ENCODE data around the gene PLA2G2A.

Gene PLA2G2A

DNA sequence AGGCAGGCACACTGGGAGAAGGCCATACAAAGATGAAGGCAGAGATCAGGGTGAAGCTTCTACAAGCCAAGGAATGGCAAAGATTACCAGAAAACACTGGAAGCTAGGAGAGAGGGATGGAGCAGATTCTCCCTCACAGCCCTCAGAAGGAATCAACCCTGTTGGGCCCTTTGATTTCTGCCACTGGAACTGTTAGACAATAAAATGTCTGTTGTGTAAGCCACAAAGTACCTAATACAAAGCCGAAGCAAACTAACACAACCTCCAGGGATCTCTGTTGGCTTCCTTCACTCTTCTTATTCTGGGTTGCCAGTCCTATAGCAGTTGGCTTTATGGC is 1.7 kb upstream of the PLA2G2A start:
- H3K27ac ChIP-seq, result peak overlapping the region; percentile 46; the same call in 1 of the 2 replicates
- TF ChIP-seq ZFX (IDR thresholded peaks at IDR 0.05), result no peak
- TF ChIP-seq, protein P1, sequence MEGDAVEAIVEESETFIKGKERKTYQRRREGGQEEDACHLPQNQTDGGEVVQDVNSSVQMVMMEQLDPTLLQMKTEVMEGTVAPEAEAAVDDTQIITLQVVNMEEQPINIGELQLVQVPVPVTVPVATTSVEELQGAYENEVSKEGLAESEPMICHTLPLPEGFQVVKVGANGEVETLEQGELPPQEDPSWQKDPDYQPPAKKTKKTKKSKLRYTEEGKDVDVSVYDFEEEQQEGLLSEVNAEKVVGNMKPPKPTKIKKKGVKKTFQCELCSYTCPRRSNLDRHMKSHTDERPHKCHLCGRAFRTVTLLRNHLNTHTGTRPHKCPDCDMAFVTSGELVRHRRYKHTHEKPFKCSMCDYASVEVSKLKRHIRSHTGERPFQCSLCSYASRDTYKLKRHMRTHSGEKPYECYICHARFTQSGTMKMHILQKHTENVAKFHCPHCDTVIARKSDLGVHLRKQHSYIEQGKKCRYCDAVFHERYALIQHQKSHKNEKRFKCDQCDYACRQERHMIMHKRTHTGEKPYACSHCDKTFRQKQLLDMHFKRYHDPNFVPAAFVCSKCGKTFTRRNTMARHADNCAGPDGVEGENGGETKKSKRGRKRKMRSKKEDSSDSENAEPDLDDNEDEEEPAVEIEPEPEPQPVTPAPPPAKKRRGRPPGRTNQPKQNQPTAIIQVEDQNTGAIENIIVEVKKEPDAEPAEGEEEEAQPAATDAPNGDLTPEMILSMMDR (conservative IDR thresholded peaks at IDR 0.05), result no peak

DNA sequence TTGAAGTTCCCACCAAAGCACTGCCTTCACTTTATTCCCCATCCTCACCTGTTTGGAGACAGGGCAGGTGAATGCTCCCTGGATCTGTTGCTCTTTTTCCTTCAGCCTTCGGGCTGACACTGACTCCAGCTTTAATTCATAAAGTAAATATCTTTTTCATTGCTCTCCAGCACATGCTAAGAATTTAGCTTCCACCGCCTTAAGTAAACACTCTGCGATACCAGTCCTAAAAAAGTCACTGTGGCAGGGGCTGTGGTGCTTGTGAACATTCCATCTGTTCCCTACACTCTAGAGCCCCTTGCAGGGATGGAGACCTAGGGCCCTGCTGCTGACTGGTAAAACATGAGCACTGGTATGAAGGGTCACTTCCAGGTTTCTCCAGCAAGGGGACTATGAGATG is 896 bp upstream of the PLA2G2A start:
- H3K27ac ChIP-seq, result no peak overlapping the region
- TF ChIP-seq, protein P1 (conservative IDR thresholded peaks at IDR 0.05), result no peak
- no peak for TF ChIP-seq ZFX (IDR thresholded peaks at IDR 0.05)

DNA sequence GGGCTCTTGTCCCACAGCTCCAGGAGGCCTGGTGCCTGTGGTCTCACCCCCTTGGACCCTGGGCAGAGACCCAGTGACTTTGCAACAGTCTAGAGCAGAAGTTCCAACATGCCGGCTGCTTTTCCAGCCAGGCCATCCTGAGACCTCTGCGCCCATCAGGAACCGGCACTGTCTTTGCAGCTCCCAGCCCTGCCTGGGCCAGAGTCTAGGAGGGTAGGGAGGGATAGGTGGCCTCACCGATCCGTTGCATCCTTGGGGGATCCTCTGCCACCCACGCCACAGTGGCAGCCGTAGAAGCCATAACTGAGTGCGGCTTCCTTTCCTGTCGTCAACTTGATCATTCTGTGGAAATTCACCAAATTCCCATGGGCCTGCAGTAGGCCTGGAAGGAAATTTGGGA is 1.3 kb downstream of the PLA2G2A start:
- H3K27ac ChIP-seq, result no peak overlapping the region
- TF ChIP-seq ZFX (IDR thresholded peaks at IDR 0.05), result no peak
- TF ChIP-seq, protein P1 (conservative IDR thresholded peaks at IDR 0.05), result no peak

DNA sequence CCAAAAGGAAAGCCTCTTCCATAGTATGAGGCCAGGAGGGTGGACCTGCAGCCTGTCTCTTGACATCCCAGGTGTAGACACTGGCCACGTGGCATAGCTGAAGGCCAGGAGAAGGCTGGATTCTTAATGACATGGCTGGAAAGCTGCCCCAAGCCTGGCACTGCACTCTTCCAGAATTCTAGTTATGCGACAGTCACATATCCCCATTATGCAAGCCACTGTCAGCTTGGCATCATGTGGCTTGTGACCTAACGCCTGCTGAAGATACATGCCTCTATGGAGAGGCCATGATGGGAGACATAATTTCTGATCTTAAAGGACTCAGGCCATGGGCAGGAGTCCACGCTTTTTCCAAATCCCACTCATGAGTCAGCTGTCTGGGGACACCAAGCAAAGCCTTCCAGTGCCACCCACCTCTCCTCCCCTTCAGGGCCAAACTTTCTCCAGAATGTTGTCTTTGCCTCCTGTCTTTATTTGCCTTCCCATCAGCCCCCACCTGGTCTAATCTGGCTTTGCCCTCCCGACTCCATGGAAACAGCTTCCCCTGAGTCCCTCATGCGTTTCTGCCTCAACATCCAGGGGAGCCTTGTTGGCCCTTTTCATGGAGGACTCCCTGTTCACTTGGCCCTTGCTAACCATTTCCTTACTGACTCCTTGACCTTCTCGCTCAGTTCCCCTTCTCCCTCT is 3.0 kb downstream of the PLA2G2A start:
- H3K27ac ChIP-seq, result no peak overlapping the region
- TF ChIP-seq, protein P1 (conservative IDR thresholded peaks at IDR 0.05), result no peak
- TF ChIP-seq ZFX (IDR thresholded peaks at IDR 0.05), result no peak

DNA sequence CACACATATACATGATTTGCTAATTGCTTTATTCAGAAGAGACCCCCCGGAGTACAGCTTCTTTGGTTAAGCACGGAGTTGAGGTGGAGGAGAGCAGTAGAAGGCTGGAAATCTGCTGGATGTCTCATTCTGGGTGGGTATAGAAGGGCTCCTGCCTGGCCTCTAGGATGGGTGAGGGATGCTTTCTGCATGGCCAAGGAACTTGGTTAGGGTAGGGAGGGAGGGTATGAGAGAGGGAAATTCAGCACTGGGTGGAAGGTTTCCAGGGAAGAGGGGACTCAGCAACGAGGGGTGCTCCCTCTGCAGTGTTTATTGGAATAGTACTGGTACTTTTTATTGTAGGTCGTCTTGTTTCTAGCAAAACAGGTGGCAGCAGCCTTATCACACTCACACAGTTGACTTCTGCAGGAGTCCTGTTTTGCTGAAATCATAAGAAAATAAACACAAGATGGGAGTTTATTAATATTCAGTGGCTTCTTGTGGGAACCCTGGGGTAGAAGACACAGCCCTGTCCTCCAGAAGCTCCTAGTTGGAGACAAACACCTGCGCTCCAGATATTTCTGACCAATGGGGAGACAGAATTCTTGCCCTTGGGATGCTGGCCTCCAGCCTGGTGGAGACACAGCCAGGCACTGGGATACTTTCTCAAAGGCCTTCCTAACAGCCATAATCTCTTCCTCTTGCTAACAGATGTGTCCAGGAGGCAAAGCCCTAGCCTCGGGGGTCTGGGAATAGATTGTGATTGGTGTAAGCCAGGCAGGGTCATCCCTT is 3.8 kb downstream of the PLA2G2A start:
- no peak overlapping the region for H3K27ac ChIP-seq
- TF ChIP-seq ZFX (IDR thresholded peaks at IDR 0.05), result no peak
- TF ChIP-seq, protein P1 (conservative IDR thresholded peaks at IDR 0.05), result no peak

DNA sequence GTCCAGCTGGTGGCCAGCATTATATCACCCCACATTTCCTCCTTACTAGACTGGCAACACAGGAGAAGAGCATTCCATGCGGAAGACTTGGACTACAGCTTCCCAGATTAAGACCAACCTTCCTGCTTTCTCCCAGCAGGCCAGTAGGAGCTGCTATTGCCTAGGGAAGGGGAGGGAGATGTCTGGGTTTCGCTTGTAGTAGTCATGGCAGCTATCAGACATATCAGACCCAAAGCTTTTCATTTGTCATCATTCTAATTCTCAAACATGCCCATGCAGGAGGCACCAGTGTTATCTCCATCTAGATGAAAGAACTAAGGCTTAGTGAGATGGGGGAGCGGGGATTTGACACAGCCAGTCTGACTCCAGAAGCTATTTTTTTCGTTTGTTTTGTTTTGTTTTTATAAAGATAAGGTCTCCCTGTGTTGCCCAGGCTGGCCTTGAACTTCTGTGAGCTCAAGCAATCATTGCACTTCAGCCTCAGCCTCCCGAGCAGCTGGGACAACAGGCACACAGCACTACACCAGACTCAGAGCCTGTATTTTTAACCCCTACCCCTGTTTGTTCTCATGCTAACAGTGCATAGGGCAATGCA is 4.5 kb downstream of the PLA2G2A start:
- no peak overlapping the region for H3K27ac ChIP-seq
- TF ChIP-seq ZFX (IDR thresholded peaks at IDR 0.05), result no peak
- TF ChIP-seq, protein P1 (conservative IDR thresholded peaks at IDR 0.05), result peak; percentile 88

DNA sequence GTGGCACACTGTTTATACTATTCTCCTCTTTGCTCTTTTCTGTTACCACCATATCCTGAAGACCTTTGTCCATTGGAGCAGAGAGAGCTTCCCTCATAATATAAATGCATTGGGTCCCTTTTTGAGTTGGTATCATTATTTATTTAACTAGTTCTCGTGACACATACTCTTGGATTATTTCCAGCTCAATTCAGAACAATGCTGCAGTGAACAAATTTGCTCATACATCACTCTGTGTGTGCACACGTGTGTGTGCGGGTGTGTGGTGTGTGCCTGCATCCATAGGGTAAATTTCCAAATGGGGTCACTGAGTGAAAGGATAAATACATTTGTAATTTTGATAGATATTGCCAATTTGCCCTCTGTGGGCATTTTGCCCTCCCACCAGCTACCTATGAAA is 5.8 kb downstream of the PLA2G2A start:
- TF ChIP-seq, protein P1 (conservative IDR thresholded peaks at IDR 0.05), result no peak
- TF ChIP-seq ZFX (IDR thresholded peaks at IDR 0.05), result no peak
- H3K27ac ChIP-seq, result no peak overlapping the region

All from C4-2B (cell line).